Smooth muscle cell (in vitro differentiated cells): Measurements from ENCODE around the gene DTX3L. TPM values are rescaled to one million over a fixed set of nuclear protein-coding genes. Genes with fewer than 3 reads are reported as not detected.
A peak's percentile ranks its signal among the peaks of the same experiment; 100 is the strongest.

ENCODE experiments used
- DNase-seq: peaks from one replicate; lab custom pipeline; 2025; ENCODE audit not compliant: unreplicated experiment; lab: John Stamatoyannopoulos, UW
- H2AFZ ChIP-seq: fragments of 200-600 bp; sonication (generic); 2 replicates; pipeline ENCODE4 v1.6.0; 2016; ENCODE audit warnings: antibody characterized with exemption, low read depth, mild to moderate bottlenecking
- H3F3A ChIP-seq: fragments of 200-600 bp; sonication (generic); 2 replicates; pipeline ENCODE4 v1.6.0; 2017; ENCODE audit warnings: antibody characterized with exemption, low read depth
- H3K27ac ChIP-seq: fragments of 200-600 bp; sonication (generic); 2 replicates; pipeline ENCODE4 v1.5.1; 2016; ENCODE audit warnings: low read depth, mild to moderate bottlenecking
- H3K27me3 ChIP-seq: fragments of 200-600 bp; sonication (generic); 2 replicates; pipeline ENCODE4 v1.6.1; 2016; ENCODE audit warnings: low read depth, mild to moderate bottlenecking
- H3K36me3 ChIP-seq: fragments of 200-600 bp; sonication (generic); 2 replicates; pipeline ENCODE4 v1.5.1; 2016; ENCODE audit warnings: low read depth
- H3K4me1 ChIP-seq: fragments of 200-600 bp; sonication (generic); 2 replicates; pipeline ENCODE4 v1.5.1; 2016; ENCODE audit warnings: low read depth
- H3K4me2 ChIP-seq: fragments of 200-600 bp; sonication (generic); 2 replicates; pipeline ENCODE4 v1.6.0; 2016; ENCODE audit warnings: mild to moderate bottlenecking
- H3K4me3 ChIP-seq: fragments of 200-600 bp; sonication (generic); 2 replicates; pipeline ENCODE4 v1.5.1; 2016; ENCODE audit warnings: mild to moderate bottlenecking
- H3K79me2 ChIP-seq: fragments of 200-600 bp; sonication (generic); 2 replicates; pipeline ENCODE4 v1.6.0; 2016; ENCODE audit warnings: low read depth, mild to moderate bottlenecking
- H3K9ac ChIP-seq: fragments of 200-600 bp; sonication (generic); 2 replicates; pipeline ENCODE4 v1.6.0; 2016; ENCODE audit warnings: low read depth
- H3K9me3 ChIP-seq: fragments of 200-600 bp; sonication (generic); replicated peaks from 2 replicates; pipeline ENCODE4 v1.5.1; 2016; ENCODE audit warnings: low read depth
- H4K20me1 ChIP-seq: fragments of 200-600 bp; sonication (generic); 2 replicates; pipeline ENCODE4 v1.6.0; 2016; ENCODE audit warnings: low read depth
- CTCF ChIP-seq: fragments of 200-600 bp; sonication (generic); IDR thresholded peaks from 2 replicates; pipeline ENCODE4 v1.5.1; 2017; ENCODE audit warnings: borderline replicate concordance, mild to moderate bottlenecking, antibody characterized with exemption; ENCODE audit not compliant: insufficient read depth, poor library complexity, severe bottlenecking
- WGBS: methylation state at CpG from one replicate; pipeline ENCODE4 v1.1.7; 2016; ENCODE audit warnings: low lambda C conversion rate; 5-methylcytosine and 5-hydroxymethylcytosine counted together
- polyA plus RNA-seq: library from polyadenylated mRNA; unstranded; fragments of >200 nt; fragmentation: Nextera tagmentation; extraction: Ambion mirVana; gene quantifications from 2 replicates; pipeline ENCODE4 v1.2.1, GENCODE V29; 2016
- total RNA-seq: library from RNA; depleted of rRNA; stranded (reverse); fragments of >200 nt; gene quantifications from 2 replicates; pipeline ENCODE4 v1.2.3, GENCODE V29; 2014

Gene DTX3L
- total and polyA plus RNA-seq, 2 experiments from 2014 or later, result 2.2 to 6.4 TPM

GRCh38 chr3:122578069-122578740 is 14.1 kb downstream of the DTX3L start:
- Histone ChIP-seq H3K27ac (no peak overlapping the region), H3K4me1 (no peaks in the 10 kb centered on the region), H3F3A (no peaks in the 10 kb centered on the region), H3K4me2 (peak overlapping the region; percentile 90), H3K36me3 (peaks cover 5% of the 10 kb centered on the region), H4K20me1 (no peaks in the 10 kb centered on the region), H3K79me2 (no peaks in the 10 kb centered on the region), H3K9ac (no peak overlapping the region), H3K27me3 (peaks cover 31% of the 10 kb centered on the region), H3K9me3 (peaks cover 10% of the 10 kb centered on the region), H3K4me3 (peak overlapping the region; percentile 49), H2AFZ (peak overlapping the region; percentile 86)
- no peak for TF ChIP-seq CTCF
- WGBS, result 67% methylated on average over 5 of the region's 5 CpGs
- DNase-seq, result no peak

GRCh38 chr3:122580470-122580869 is 16.3 kb downstream of the DTX3L start:
- Histone ChIP-seq H3K36me3 (peaks cover 5% of the 10 kb centered on the region), H3K9ac (no peak overlapping the region), H3K27me3 (peaks cover 31% of the 10 kb centered on the region), H3K4me3 (no peak overlapping the region), H3K4me1 (no peaks in the 10 kb centered on the region), H4K20me1 (no peaks in the 10 kb centered on the region), H3F3A (no peaks in the 10 kb centered on the region), H2AFZ (no peak overlapping the region), H3K27ac (no peak overlapping the region), H3K4me2 (no peak overlapping the region), H3K79me2 (no peaks in the 10 kb centered on the region), H3K9me3 (peaks cover 10% of the 10 kb centered on the region)
- DNase-seq, result no peak
- WGBS, result 62% methylated on average over 3 of the region's 3 CpGs
- no peak for TF ChIP-seq CTCF

GRCh38 chr3:122581622-122582021 is 17.5 kb downstream of the DTX3L start:
- H3K79me2 ChIP-seq, result no peaks in the 10 kb centered on the region
- H4K20me1 ChIP-seq, result no peaks in the 10 kb centered on the region
- no peak overlapping the region for H3K27ac ChIP-seq
- no peak for TF ChIP-seq CTCF
- H3K9ac ChIP-seq, result no peak overlapping the region
- H3K27me3 ChIP-seq, result peaks cover 24% of the 10 kb centered on the region
- no peak overlapping the region for H2AFZ ChIP-seq
- no peak for DNase-seq
- H3K36me3 ChIP-seq, result peaks cover 5% of the 10 kb centered on the region
- H3K4me3 ChIP-seq, result no peak overlapping the region
- no peaks in the 10 kb centered on the region for H3K4me1 ChIP-seq
- H3F3A ChIP-seq, result no peaks in the 10 kb centered on the region
- peaks cover 10% of the 10 kb centered on the region for H3K9me3 ChIP-seq
- no peak overlapping the region for H3K4me2 ChIP-seq
- WGBS, result 97% methylated on average over 2 of the region's 2 CpGs

GRCh38 chr3:122582390-122582789 is 18.3 kb downstream of the DTX3L start:
- no peaks in the 10 kb centered on the region for H4K20me1 ChIP-seq
- H3K4me1 ChIP-seq, result no peaks in the 10 kb centered on the region
- H3K4me3 ChIP-seq, result no peak overlapping the region
- H3K4me2 ChIP-seq, result no peak overlapping the region
- 89% methylated on average over 1 of the region's 1 CpG for WGBS
- no peak overlapping the region for H3K27ac ChIP-seq
- H3K9me3 ChIP-seq, result peaks cover 10% of the 10 kb centered on the region
- peaks cover 5% of the 10 kb centered on the region for H3K36me3 ChIP-seq
- H3K27me3 ChIP-seq, result peaks cover 17% of the 10 kb centered on the region
- H3F3A ChIP-seq, result no peaks in the 10 kb centered on the region
- H2AFZ ChIP-seq, result no peak overlapping the region
- no peaks in the 10 kb centered on the region for H3K79me2 ChIP-seq
- DNase-seq, result no peak
- no peak for TF ChIP-seq CTCF
- no peak overlapping the region for H3K9ac ChIP-seq
